Measurements from ENCODE around the gene ITPRIP.

DNA sequence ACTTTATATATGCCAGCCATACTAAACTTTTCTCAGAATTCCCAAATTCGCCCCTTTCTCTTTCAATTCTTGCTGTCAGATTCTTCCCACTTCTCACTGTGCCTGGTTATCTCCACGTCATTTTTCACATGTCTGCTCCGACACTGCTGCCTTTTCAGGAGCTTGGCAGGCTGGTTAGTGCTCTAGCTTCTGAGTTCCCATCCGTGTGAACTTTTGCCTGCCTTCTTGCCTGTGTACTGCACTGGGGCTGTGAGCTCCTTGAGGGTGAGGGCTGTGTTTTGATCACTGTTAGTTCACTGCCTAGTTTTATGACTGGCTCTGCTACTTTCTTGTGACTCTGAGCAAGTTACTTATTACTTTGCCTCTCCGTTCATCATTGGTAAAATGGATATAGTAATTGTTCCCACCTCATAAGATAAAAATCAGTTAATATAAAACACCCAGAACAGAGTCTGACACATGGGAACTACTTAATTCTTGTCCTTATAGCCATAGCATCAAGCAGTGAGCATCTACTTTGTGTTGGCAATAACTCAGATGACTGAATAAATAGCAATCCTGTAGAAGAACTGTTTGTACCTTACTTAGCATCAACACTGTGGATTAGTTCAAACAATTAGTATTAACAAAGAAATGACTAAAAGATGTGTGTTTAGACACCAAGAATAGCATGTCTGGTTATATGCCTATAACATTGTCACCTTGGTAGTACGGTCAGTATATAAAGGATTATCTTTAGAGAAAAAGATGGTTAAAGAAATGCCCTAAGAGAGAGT lies 78.1 kb downstream of the ITPRIP start:
- TF ChIP-seq, protein P1, sequence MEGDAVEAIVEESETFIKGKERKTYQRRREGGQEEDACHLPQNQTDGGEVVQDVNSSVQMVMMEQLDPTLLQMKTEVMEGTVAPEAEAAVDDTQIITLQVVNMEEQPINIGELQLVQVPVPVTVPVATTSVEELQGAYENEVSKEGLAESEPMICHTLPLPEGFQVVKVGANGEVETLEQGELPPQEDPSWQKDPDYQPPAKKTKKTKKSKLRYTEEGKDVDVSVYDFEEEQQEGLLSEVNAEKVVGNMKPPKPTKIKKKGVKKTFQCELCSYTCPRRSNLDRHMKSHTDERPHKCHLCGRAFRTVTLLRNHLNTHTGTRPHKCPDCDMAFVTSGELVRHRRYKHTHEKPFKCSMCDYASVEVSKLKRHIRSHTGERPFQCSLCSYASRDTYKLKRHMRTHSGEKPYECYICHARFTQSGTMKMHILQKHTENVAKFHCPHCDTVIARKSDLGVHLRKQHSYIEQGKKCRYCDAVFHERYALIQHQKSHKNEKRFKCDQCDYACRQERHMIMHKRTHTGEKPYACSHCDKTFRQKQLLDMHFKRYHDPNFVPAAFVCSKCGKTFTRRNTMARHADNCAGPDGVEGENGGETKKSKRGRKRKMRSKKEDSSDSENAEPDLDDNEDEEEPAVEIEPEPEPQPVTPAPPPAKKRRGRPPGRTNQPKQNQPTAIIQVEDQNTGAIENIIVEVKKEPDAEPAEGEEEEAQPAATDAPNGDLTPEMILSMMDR (conservative IDR thresholded peaks at IDR 0.05 in 1 of 2, IDR thresholded peaks at IDR 0.05 in 1 of 2; ENCODE audit: extremely low read depth in 1 of 2, insufficient read depth in 1 of 2, low read depth in 1 of 2, low read length in 2 of 2): no peak
- no peak for TF ChIP-seq EZH2 (IDR thresholded peaks at IDR 0.05; ENCODE audit: borderline replicate concordance, low read length)

Measured in mammary epithelial cell (primary cell).